GM12878 (cell line): ENCODE results near the gene EYS. TPM values are rescaled to one million over a fixed set of nuclear protein-coding genes. Genes with fewer than 3 reads are reported as not detected.

Experiments used
- ATAC-seq: fragments of 200-7000 bp; cut with Tn5 transposase; 3 replicates; pipeline ENCODE4 v1.9.1; 2020; ENCODE audit warnings: mild to moderate bottlenecking, moderate library complexity
- BruUV-seq: library from RNA; stranded (reverse); fragments of 400-500 nt; replicated peaks from 2 replicates; lab custom pipeline; 2021; lab: Mats Ljungman, UMichigan
- CTCF ChIA-PET: fragments of 300-600 bp; sonication (Branson Sonifier 250); formaldehyde crosslinking; extraction: SDS; loops from one replicate; lab custom pipeline; 2021; ENCODE audit warnings: inconsistent platforms; lab: Yijun Ruan, JAX
- POLR2A ChIA-PET: fragments of 350-600 bp; formaldehyde crosslinking; extraction: SDS; loops from one replicate; lab custom pipeline; 2021; ENCODE audit warnings: inconsistent platforms; lab: Charles Lee
- RAD21 ChIA-PET: fragments of 300-600 bp; sonication (Branson Sonifier 250); formaldehyde crosslinking; loops from one replicate; lab custom pipeline; 2023; ENCODE audit warnings: antibody characterized with exemption; ENCODE audit not compliant: unreplicated experiment; lab: Charles Lee
- SMC1A ChIA-PET: fragments of 300-600 bp; sonication (Branson Sonifier 250); formaldehyde crosslinking; loops from one replicate; lab custom pipeline; 2023; ENCODE audit not compliant: unreplicated experiment, uncharacterized antibody; lab: Charles Lee
- DNase-seq: peaks from one replicate; pipeline ENCODE4 v3.0.0-alpha.2; 2011; ENCODE audit warnings: low read depth, low spot score
- FAIRE-seq: peaks from 3 replicates; lab custom pipeline; 2011; peaks lifted over from hg19 to GRCh38; lab: Jason Lieb, UNC
- H2AFZ ChIP-seq: 2 replicates; pipeline ENCODE4 v1.6.0; 2011; ENCODE audit warnings: low read depth, low read length, control low read depth; ENCODE audit not compliant: control insufficient read depth
- H3K27ac ChIP-seq: 2 replicates; pipeline ENCODE4 v1.5.1; 2011; ENCODE audit warnings: control low read depth; ENCODE audit not compliant: control insufficient read depth, insufficient read depth
- H3K27me3 ChIP-seq, 2 experiments: replicated peaks in 1 of 2; 2 replicates each; pipeline versions ENCODE4 v1.6.0 to v1.6.1; 2011; ENCODE audit warnings: low read length in 1 of 2; ENCODE audit not compliant: control insufficient read depth in 2 of 2, insufficient read depth in 2 of 2
- H3K36me3 ChIP-seq, 2 experiments: 2 replicates each; pipeline ENCODE4 v1.5.1; 2011; ENCODE audit warnings: low read length in 1 of 2; ENCODE audit not compliant: control insufficient read depth in 2 of 2, insufficient read depth in 2 of 2
- H3K4me1 ChIP-seq: 2 replicates; pipeline ENCODE4 v1.6.1; 2011; ENCODE audit warnings: mild to moderate bottlenecking, low read length, moderate library complexity, mixed read lengths; ENCODE audit not compliant: control insufficient read depth, insufficient read depth
- H3K4me2 ChIP-seq: 2 replicates; pipeline ENCODE4 v1.6.0; 2011; ENCODE audit warnings: control low read depth; ENCODE audit not compliant: control insufficient read depth, insufficient read depth
- H3K4me3 ChIP-seq: fragments of 200-600 bp; sonication (generic); 2 replicates; pipeline ENCODE4 v1.5.1; 2016
- H3K79me2 ChIP-seq: 2 replicates; pipeline ENCODE4 v1.6.0; 2011; ENCODE audit warnings: low read length; ENCODE audit not compliant: control insufficient read depth, insufficient read depth
- H3K9ac ChIP-seq: 2 replicates; pipeline ENCODE4 v1.8.0; 2011; ENCODE audit warnings: low read length, control low read depth, mixed read lengths; ENCODE audit not compliant: control insufficient read depth, insufficient read depth
- H3K9me3 ChIP-seq: replicated peaks from 3 replicates; pipeline ENCODE4 v1.5.1; 2011; ENCODE audit warnings: mild to moderate bottlenecking, low read length; ENCODE audit not compliant: control insufficient read depth, insufficient read depth
- H4K20me1 ChIP-seq: 2 replicates; pipeline ENCODE4 v1.6.0; 2011; ENCODE audit not compliant: control insufficient read depth, insufficient read depth
- ASH2L ChIP-seq: fragments of 300-600, 200-600 bp; sonication (generic); IDR thresholded peaks from 2 replicates; pipeline ENCODE4 v1.6.1; 2017; ENCODE audit warnings: low read depth, mild to moderate bottlenecking, borderline replicate concordance
- BACH1 ChIP-seq: fragments of 450-650 bp; IDR thresholded peaks from 2 replicates; pipeline ENCODE4 v1.6.1; 2017; ENCODE audit warnings: mild to moderate bottlenecking, borderline replicate concordance
- ETV6 ChIP-seq, 2 experiments: fragments of 450-650 bp in 1 of 2; IDR thresholded peaks in 1 of 2; conservative IDR thresholded peaks in 1 of 2; 2 replicates each; pipeline ENCODE4 v1.6.1; 2014; ENCODE audit warnings: antibody characterized with exemption in 1 of 2, borderline replicate concordance in 1 of 2, low read depth in 1 of 2, mild to moderate bottlenecking in 1 of 2, moderate library complexity in 1 of 2
- IKZF2 ChIP-seq, 2 experiments: fragments of 450-650 bp; IDR thresholded peaks; 2 replicates each; pipeline ENCODE4 v1.6.1; 2017; ENCODE audit warnings: mild to moderate bottlenecking in 2 of 2, moderate library complexity in 2 of 2
- KDM1A ChIP-seq: fragments of 200-600 bp; sonication (generic); IDR thresholded peaks from 2 replicates; pipeline ENCODE4 v1.6.1; 2016; ENCODE audit warnings: borderline replicate concordance
- NFYA ChIP-seq: IDR thresholded peaks from 2 replicates; pipeline ENCODE4 v1.6.1; 2011; ENCODE audit warnings: low read depth, mild to moderate bottlenecking, low read length, improper control_type of control experiment, borderline replicate concordance
- NR2C1 ChIP-seq: fragments of 450-650 bp; IDR thresholded peaks from 2 replicates; pipeline ENCODE4 v1.6.1; 2017; ENCODE audit warnings: antibody characterized with exemption, mild to moderate bottlenecking, moderate library complexity
- RCOR1 ChIP-seq: conservative IDR thresholded peaks from 2 replicates; pipeline ENCODE4 v1.6.1; 2012; ENCODE audit warnings: low read depth, low read length, improper control_type of control experiment
- SIN3A ChIP-seq: IDR thresholded peaks from 2 replicates; pipeline ENCODE4 v1.6.1; 2012; ENCODE audit warnings: low read depth, low read length, improper control_type of control experiment
- ZNF207 ChIP-seq: fragments of 450-650 bp; IDR thresholded peaks from 2 replicates; pipeline ENCODE4 v1.6.1; 2014; ENCODE audit warnings: antibody characterized with exemption, mild to moderate bottlenecking, borderline replicate concordance
- WGBS: methylation state at CpG from one replicate; pipeline ENCODE4 v1.1.6; 2016; ENCODE audit warnings: low lambda C conversion rate; ENCODE audit not compliant: insufficient replicate concordance, insufficient coverage; ENCODE audit errors: missing lambda C conversion rate; 5-methylcytosine and 5-hydroxymethylcytosine counted together
- in situ Hi-C: fragments of 300-500 bp; cut with MboI; formaldehyde crosslinking; loops from 9 replicates; pipeline ENCODE4 v1.14.3; 2018; ENCODE audit warnings: mixed read lengths
- intact Hi-C: fragments of 100-400 bp; cut with micrococcal nuclease; formaldehyde crosslinking; loops from one replicate; pipeline ENCODE4 v1.14.2; 2022; ENCODE audit not compliant: unreplicated experiment
- polyA plus RNA-seq, 11 experiments: library from polyadenylated mRNA; depleted of rRNA in 4 of 11; unstranded in 6 of 11; stranded (reverse) in 5 of 11; fragments of >200 nt; fragmentation: Nextera tagmentation in 4 of 11; fragmentation: Illumina TruSeq in 1 of 11; extraction: Ambion mirVana in 4 of 11; extraction: Trizol in 1 of 11; gene quantifications; 1 replicate in 1 of 11; 2 replicates in 10 of 11; pipeline versions ENCODE4 v1.2.1 to v1.2.3, GENCODE V29; 2011 to 2016; ENCODE audit warnings: inconsistent platforms in 2 of 11, missing spikeins in 2 of 11, low read depth in 1 of 11
- total RNA-seq, 4 experiments: library from RNA; depleted of rRNA in 3 of 4; stranded (reverse); fragments of >200 nt in 3 of 4; fragmentation: Illumina TruSeq in 1 of 4; extraction: Trizol in 1 of 4; gene quantifications; 2 replicates each; pipeline versions ENCODE4 v1.2.1 to v1.2.3, GENCODE V29; 2013 to 2021
- TF ChIP-seq, protein P1 (sequence below): IDR thresholded peaks from 2 replicates; pipeline ENCODE4 v1.6.1; 2011; ENCODE audit warnings: mild to moderate bottlenecking, low read depth, low read length, moderate library complexity; ENCODE audit not compliant: insufficient replicate concordance
- TF ChIP-seq, protein P2 (sequence below): IDR thresholded peaks from 2 replicates; pipeline ENCODE4 v1.6.1; 2011; ENCODE audit warnings: borderline replicate concordance, low read depth, mild to moderate bottlenecking, moderate library complexity, low read length; ENCODE audit not compliant: insufficient read depth, poor library complexity, severe bottlenecking
- TF ChIP-seq, protein P3 (sequence below): fragments of 150-350 bp; IDR thresholded peaks from 2 replicates; pipeline ENCODE4 v1.6.1; 2014; ENCODE audit warnings: mild to moderate bottlenecking, low read depth, low read length

EYS gene
- total and polyA plus RNA-seq, 10 of the 15 experiments (the other 5 are each of a cell fraction or from before 2014, with no cell fraction given) = under 0.01 to 0.14 (median 0.02) TPM; not detected in 1

DNA sequence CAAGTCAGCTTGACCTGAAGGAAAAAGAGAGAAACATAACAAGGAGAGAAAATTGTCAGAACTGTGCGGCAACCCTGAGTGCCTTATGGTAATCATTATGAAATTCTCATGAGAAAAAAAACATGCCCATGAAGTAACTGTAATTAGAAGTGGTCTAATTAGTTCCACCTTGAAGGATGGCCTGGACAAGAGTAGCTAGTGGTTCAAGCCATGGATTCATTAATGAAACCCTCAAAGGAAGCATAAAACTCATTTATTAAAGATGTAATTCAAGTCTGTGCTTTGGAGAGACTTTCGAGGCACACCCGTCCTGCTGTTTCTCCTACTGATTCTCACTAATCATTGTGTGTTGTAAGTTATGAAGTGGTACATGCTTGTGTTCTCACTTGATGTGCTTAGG lies 1911.2 kb downstream of the EYS start:
- no peak overlapping the region for H2AFZ ChIP-seq
- CTCF ChIA-PET = interaction anchor here (0.7 to 1.4 kb wide), 4 partner anchors 25 to 197 kb away, joined by 3 to 5 read pairs (median 4); no protein-coding TSS in a partner anchor
- no peaks in the 10 kb centered on the region for H3K36me3 ChIP-seq
- H3K4me1 ChIP-seq = no peaks in the 10 kb centered on the region
- SMC1A ChIA-PET = interaction anchor here (1.0 to 1.1 kb wide), 2 partner anchors 12 to 443 kb away, joined by 3 to 4 read pairs; no protein-coding TSS in a partner anchor
- H3K9me3 ChIP-seq = no peaks in the 10 kb centered on the region
- POLR2A ChIA-PET = no interaction called here
- intact Hi-C loops (no loop called here), in situ Hi-C loops (loop anchor here (25.0 kb wide), 1 partner anchor 484 kb away; the partner anchor contains the start of gene LGSN)
- no peak overlapping the region for H3K9ac ChIP-seq
- 38% methylated on average over 3 of the region's 3 CpGs for WGBS
- TF ChIP-seq NFYA (no peak), SIN3A (no peak), BACH1 (no peak), ZNF207 (no peak), IKZF2 (IDR thresholded peaks at IDR 0.05) (no peak), ETV6 (conservative IDR thresholded peaks at IDR 0.05 in 1 of 2, IDR thresholded peaks at IDR 0.05 in 1 of 2; ENCODE audit: borderline replicate concordance in 1 of 2, low read depth in 1 of 2) (no peak), RCOR1 (no peak), NR2C1 (no peak), KDM1A (no peak), ASH2L (no peak)
- TF ChIP-seq, protein P1, sequence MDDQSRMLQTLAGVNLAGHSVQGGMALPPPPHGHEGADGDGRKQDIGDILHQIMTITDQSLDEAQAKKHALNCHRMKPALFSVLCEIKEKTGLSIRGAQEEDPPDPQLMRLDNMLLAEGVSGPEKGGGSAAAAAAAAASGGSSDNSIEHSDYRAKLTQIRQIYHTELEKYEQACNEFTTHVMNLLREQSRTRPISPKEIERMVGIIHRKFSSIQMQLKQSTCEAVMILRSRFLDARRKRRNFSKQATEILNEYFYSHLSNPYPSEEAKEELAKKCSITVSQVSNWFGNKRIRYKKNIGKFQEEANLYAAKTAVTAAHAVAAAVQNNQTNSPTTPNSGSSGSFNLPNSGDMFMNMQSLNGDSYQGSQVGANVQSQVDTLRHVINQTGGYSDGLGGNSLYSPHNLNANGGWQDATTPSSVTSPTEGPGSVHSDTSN = no peak
- TF ChIP-seq, protein P2, sequence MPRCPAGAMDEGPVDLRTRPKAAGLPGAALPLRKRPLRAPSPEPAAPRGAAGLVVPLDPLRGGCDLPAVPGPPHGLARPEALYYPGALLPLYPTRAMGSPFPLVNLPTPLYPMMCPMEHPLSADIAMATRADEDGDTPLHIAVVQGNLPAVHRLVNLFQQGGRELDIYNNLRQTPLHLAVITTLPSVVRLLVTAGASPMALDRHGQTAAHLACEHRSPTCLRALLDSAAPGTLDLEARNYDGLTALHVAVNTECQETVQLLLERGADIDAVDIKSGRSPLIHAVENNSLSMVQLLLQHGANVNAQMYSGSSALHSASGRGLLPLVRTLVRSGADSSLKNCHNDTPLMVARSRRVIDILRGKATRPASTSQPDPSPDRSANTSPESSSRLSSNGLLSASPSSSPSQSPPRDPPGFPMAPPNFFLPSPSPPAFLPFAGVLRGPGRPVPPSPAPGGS = no peak
- TF ChIP-seq, protein P3, sequence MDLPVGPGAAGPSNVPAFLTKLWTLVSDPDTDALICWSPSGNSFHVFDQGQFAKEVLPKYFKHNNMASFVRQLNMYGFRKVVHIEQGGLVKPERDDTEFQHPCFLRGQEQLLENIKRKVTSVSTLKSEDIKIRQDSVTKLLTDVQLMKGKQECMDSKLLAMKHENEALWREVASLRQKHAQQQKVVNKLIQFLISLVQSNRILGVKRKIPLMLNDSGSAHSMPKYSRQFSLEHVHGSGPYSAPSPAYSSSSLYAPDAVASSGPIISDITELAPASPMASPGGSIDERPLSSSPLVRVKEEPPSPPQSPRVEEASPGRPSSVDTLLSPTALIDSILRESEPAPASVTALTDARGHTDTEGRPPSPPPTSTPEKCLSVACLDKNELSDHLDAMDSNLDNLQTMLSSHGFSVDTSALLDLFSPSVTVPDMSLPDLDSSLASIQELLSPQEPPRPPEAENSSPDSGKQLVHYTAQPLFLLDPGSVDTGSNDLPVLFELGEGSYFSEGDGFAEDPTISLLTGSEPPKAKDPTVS = no peak
- no peaks in the 10 kb centered on the region for H4K20me1 ChIP-seq
- H3K4me3 ChIP-seq = no peak overlapping the region
- no TSS peak for BruUV-seq
- RAD21 ChIA-PET = no interaction called here
- no peaks in the 10 kb centered on the region; a peak in 1 of 4 replicates for H3K27me3 ChIP-seq
- no peak for ATAC-seq
- no peaks in the 10 kb centered on the region for H3K79me2 ChIP-seq
- H3K4me2 ChIP-seq = no peak overlapping the region
- FAIRE-seq = no peak
- no peak overlapping the region for H3K27ac ChIP-seq
- no peak for DNase-seq
